Activated CD4-positive, alpha-beta T cell treated with anti-CD3 and anti-CD28 coated beads, Interleukin-10, Interleukin-2, amounts not matched to agents 100 ng/mL and 50 ng/mL, durations not matched to agents 16 hours and 8 hours (primary cell): ENCODE results near the gene SIK2.

Experiments
- DNase-seq: peaks from one replicate; pipeline ENCODE4 v3.0.0-alpha.2; 2020

The SIK2 gene

GRCh38 chr11:111663820-111664219 is 61.6 kb downstream of the SIK2 start:
- DNase-seq: no peak

GRCh38 chr11:111665777-111666176 is 63.5 kb downstream of the SIK2 start:
- DNase-seq: no peak

- no peak for DNase-seq
Measured at GRCh38 chr11:111668980-111669379, 66.7 kb downstream of the SIK2 start.

- no peak for DNase-seq
Measured at GRCh38 chr11:111671383-111671782, 69.1 kb downstream of the SIK2 start.

- DNase-seq: peak; percentile 27
Measured at GRCh38 chr11:111672949-111673348, 70.7 kb downstream of the SIK2 start.

- no peak for DNase-seq
Measured at GRCh38 chr11:111674941-111675340, 72.7 kb downstream of the SIK2 start.

- no peak for DNase-seq
Measured at GRCh38 chr11:111675891-111676290, 73.6 kb downstream of the SIK2 start.

GRCh38 chr11:111676878-111677585 is 74.8 kb downstream of the SIK2 start:
- DNase-seq: no peak

GRCh38 chr11:111680486-111681175 is 78.4 kb downstream of the SIK2 start:
- DNase-seq: no peak

- DNase-seq: no peak
Measured at GRCh38 chr11:111683806-111684205, 81.6 kb downstream of the SIK2 start.

GRCh38 chr11:111684251-111684650 is 82.0 kb downstream of the SIK2 start:
- DNase-seq: no peak

- DNase-seq: no peak
Measured at GRCh38 chr11:111688013-111688412, 85.8 kb downstream of the SIK2 start.

- DNase-seq: no peak
Measured at GRCh38 chr11:111691176-111691575, 88.9 kb downstream of the SIK2 start.

GRCh38 chr11:111691741-111692140 is 89.5 kb downstream of the SIK2 start:
- no peak for DNase-seq

GRCh38 chr11:111693224-111693937 is 91.1 kb downstream of the SIK2 start:
- no peak for DNase-seq

GRCh38 chr11:111694851-111695250 is 92.6 kb downstream of the SIK2 start:
- no peak for DNase-seq

GRCh38 chr11:111696556-111696955 is 94.3 kb downstream of the SIK2 start:
- DNase-seq: no peak

- no peak for DNase-seq
Measured at GRCh38 chr11:111697933-111698371, 95.7 kb downstream of the SIK2 start.

- peak; percentile 11 for DNase-seq
Measured at GRCh38 chr11:111698852-111699559, 96.8 kb downstream of the SIK2 start.

GRCh38 chr11:111699579-111700156 is 97.4 kb downstream of the SIK2 start:
- DNase-seq: no peak

GRCh38 chr11:111700162-111700561 is 97.9 kb downstream of the SIK2 start:
- no peak for DNase-seq

- no peak for DNase-seq
Measured at GRCh38 chr11:111702623-111703022, 100.4 kb downstream of the SIK2 start.

- no peak for DNase-seq
Measured at GRCh38 chr11:111703576-111703975, 101.3 kb downstream of the SIK2 start.
